GM18511 (cell line): ENCODE results near the gene TUBGCP3.

Experiments used
- ATAC-seq: cut with Tn5 transposase; IDR thresholded peaks from one replicate; pipeline ENCODE4 v1.9.1; 2021; ENCODE audit warnings: mild to moderate bottlenecking, moderate library complexity; ENCODE audit not compliant: unreplicated experiment

The TUBGCP3 gene

DNA sequence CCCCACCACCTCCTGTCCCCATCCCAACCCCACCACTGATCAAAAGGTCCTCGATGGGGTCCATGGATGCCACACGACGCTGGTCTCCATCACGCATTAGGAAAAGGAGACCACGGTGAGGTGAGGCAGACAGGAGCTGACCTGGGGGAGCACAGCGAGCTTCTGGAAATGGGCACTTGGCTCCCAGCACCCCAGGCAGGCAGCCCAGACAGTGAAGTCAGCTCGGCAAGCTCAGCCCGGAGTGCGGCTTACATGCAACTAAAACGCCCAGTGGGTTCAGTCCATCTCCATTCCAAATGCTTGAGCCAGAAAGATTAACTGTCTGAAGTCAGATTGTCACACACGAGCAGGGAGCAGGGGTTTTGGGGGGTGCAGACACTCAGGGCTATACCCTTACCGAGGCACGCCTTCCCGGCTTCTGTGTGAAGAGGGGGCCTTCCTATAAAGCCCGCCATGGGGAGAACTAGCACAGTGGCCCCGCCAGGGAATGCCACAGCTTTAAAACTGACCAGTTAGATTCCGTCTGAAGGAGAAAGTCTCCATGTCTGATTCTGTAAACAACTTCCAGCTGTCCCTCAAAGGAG, 132.4 kb downstream of the TUBGCP3 start:
- ATAC-seq: no peak

DNA sequence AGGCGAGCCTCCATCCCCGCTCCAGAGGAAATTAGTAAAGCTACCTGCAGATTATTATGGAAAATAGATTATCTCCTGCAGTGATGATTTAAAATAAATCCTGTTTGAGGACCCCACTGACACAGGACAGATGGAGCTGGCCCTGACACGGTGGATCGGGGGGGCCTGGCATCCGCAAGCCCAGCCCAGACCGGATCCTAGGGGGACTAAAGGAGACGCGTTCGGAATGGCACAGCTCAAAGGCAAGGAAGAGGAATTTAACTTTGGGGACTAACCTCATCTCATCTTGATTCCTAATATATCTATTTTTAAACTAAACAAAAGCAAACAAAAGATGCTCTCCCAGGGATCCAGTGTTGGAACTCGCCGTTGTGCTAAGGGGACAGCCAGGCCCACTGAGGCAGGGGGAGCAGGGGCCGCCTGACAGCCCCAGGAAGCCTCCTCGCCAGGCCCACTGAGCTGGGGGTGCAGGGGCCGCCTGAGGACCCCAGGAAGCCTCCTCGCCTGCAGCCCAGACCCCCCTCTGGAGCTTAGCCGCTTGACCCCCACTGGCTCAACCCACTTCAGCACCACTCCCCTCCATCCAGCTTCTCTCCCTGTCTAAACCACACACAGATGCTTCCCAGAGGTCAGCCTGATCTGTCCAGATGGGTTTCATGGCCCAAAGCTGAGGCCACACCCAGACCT, 133.2 kb downstream of the TUBGCP3 start:
- ATAC-seq: no peak

GRCh38 chr13:112453874-112454647, 133.9 kb downstream of the TUBGCP3 start:
- no peak for ATAC-seq

GRCh38 chr13:112453207-112453829, 134.6 kb downstream of the TUBGCP3 start:
- no peak for ATAC-seq

- no peak for ATAC-seq
Measured at GRCh38 chr13:112452380-112453206, 135.4 kb downstream of the TUBGCP3 start.

GRCh38 chr13:112451512-112452379, 136.2 kb downstream of the TUBGCP3 start:
- no peak for ATAC-seq

GRCh38 chr13:112450904-112451240, 137.1 kb downstream of the TUBGCP3 start:
- no peak for ATAC-seq

DNA sequence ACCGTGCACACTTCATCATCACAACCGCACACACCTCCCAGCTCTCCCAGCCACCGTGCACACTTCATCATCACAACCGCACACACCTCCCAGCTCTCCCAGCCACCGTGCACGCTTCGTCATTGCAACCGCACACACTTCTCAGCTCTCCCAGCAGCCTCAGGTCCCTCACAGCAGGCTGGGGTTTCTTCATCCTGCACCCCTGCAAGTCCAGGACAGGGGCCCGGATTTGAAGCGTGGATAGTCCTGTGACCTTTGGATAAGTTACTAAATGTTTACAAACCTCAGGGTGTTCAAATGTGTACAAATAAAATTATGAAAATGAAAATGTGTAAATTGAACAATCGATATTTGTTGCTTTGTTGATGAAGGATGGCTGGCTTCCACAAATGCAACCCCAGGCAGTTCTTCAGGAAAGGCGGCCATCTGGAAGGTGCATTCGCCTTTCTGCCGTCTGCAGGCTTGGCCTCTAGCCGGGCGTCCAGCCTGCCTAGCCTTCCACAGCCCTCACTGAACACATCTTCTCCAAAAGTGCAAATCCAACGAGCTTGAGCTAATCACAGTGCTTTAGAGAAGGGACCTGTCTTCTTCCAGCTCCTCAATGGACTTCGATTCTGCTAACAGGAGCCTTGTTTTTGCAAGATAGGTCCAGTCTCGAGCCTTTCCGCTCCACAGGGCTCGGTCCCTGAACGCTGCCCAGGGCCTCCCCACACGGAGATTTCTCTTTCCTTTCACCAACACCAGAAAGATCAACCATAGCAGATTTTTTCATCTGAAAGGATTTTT, 137.6 kb downstream of the TUBGCP3 start:
- no peak for ATAC-seq

DNA sequence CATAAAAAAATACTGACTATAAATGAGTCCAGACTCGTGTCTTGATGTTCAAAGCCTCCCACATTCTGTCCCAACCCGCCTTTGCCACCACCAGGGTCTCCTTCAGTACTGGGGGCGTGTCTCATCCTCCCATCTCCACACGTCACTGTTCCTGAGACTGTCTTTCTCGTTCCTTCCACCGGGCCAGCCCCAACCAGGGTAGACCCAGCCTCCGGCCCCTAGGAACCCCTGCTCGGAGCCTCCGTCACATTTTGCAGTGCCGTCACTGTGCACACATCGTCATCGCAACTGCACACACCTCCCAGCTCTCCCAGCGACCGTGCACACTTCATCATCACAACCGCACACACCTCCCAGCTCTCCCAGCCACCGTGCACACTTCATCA, 138.4 kb downstream of the TUBGCP3 start:
- no peak for ATAC-seq

DNA sequence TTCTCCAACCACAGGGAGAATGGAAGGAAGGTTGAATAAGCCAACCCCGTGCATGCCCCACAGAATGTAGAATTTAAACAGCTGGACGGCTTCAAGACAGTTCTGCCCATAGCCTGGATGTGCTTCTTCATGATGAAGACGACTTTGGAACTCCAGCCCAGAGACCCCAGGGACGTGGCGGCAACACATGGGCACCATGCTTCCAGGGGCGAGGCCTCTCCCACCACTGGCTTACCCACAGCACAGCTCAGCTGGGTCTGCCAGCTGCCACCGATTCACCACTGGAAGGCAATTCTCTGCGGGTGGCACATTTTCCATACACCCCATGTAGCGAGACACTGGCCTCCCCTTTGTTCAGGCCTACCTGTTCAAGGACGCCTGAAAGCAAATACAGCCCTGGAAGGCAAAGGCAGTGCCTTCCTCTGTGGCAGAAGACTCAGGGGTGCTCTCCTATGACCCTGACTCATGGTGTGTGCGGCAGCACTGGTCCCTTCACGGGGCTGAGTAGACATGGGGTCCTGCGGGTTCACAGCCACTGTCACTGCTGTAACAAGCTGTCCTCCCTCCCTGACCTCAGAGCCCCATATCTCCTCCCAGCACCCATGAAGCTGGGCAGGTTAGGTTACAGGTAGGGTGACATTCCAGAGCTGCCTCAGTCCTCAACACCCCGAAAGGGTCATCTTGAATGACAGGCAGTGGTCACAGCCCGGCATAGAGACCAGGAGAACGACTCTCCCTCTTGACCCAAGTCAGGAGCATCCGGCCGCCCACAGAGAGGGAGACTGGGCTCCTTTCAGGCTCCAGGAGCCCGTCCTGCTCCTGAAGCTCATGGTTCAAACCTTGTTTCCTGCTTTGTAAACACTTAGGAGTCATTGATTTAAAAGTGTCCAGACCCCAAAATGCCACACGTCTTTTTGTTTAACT, 139.1 kb downstream of the TUBGCP3 start:
- no peak for ATAC-seq

DNA sequence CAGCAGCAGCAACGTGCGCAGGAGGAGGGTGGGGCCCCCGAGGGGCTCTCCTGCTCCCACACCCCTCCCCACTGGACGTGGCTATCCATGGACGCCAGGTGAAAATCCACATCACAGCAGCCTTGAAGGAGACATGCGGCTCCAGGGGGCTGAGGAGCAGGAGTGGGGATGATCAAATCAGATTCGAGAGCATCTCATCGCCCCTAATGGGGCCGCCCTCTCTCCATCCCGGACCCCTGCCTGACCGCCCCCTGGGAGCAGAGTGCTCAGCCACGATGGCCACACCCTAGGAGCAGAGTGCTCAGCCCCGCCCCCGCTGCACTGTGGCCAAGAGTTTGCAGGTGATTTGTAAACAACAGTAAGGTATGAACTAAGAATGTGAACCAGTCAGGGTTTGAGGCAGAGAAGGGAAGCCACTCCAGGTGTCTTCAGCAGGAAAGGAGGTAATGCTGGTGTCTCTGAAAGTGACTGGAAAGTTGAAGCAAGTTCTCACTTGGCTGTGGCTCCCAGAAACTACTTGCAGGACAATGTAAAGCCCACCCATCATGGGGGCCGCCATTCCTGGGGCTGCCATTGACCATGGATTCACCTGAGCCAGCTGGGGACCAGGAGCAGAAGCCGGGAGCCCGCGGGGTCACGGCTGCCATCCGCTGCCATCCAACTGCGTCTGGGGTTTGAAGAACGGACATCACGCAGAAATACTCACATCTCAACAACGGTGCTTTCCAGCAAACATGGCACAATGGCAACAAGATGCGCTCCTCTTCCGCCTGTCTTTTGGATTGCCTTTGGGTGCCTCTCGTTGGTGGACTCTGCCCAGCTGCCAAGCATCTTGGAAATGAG, 140.0 kb downstream of the TUBGCP3 start:
- ATAC-seq: no peak

DNA sequence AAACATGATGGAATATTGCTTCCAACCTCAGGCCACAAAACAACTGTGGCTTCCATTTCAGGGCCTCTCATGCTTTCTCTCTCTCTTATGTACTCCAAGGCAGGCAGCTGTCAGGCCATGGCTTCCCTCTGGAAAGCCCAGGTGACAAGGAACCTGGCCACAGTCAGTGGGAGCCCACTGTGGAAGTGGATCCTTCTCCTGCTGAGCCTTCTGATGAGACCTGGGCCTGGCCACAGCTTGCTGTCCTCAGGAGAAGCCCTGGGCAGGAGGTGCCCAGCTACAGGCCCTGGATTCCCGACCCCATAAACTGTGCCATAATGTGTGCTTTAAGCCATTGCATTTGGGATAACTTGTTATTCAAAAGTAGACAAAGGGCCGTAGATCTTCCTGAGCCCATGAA, 140.6 kb downstream of the TUBGCP3 start:
- ATAC-seq: no peak

DNA sequence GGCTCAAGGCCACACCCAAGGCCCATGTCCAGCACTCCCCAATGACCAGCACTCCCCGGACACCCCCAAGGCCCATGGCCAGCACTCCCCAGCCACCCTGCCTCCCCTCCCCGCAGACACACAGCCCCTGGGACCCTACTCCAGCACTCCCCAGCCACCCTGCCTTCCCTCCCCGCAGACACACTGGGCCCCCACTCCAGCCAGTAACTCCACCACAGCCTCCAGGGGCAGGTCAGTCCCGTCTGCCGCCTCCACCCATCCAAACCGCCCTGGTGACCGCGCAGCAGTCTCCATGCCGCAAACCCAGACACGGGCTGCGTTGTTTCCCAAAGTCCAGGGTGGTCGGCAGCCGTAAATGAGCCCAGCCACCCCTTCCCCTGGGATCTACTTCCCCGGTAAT, 141.1 kb downstream of the TUBGCP3 start:
- no peak for ATAC-seq

- no peak for ATAC-seq
Measured at GRCh38 chr13:112446347-112446861, 141.5 kb downstream of the TUBGCP3 start.

DNA sequence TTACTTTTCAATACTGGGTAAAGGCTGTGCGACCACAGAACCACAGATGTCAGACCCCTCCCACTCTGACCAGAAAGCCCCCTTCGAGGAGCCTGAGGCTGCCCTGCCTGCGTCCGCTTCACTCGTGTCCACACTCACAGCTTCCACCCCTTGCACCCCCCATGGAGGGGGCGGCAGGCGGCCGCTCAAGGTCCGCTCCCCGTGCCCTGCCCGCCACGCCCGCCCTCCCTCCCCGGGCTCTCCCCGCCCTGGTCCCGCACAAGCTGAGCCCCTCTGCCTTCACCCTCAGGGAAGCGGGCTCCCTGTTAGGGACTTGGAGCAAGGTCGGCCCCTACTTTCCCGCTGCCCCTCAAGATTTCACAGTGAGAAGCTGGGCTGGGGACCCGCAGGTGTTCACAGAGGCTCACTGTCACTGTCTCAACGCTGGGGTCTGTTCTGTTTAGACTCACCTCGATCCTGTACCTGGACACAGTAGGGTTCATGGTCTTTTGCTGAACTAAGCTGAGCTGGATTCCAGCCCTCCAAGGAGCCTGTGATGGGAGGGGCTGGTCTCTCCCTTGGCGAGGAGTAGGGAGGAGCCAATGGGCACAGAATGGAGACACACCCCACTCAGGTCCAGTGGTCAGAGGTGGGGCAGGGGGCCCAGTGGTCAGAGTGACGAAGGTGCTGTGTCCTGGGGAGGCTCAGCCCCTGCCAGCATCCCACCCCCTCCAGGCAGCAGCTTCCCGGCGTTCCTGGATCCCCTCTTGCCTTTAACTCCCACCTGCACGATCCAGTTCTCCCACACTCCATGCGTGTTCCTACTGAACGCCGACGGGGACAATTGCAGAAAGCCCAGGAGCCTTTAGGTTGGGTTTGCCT, 142.3 kb downstream of the TUBGCP3 start:
- no peak for ATAC-seq
